HEK293 (cell line): ENCODE measurements around the gene FBXL13.

Experiments
- CTCF ChIA-PET: fragments of 350-600 bp; formaldehyde crosslinking; extraction: SDS; loops from one replicate; lab custom pipeline; 2021; ENCODE audit warnings: antibody characterized with exemption; lab: Yijun Ruan, JAX
- POLR2A ChIA-PET: fragments of 300-600 bp; formaldehyde crosslinking; extraction: SDS; loops from one replicate; lab custom pipeline; 2020; ENCODE audit warnings: antibody characterized with exemption, inconsistent platforms; lab: Yijun Ruan, JAX
- H3K27ac ChIP-seq: fragments of 200-500 bp; sonication (Bioruptor generic); 2 replicates; pipeline ENCODE4 v1.5.1; 2014; ENCODE audit warnings: low read depth, low read length, control low read depth, inconsistent platforms; ENCODE audit errors: extremely low read depth
- H3K36me3 ChIP-seq, 2 experiments: fragments of 200-500 bp in 1 of 2; sonication (Bioruptor generic) in 1 of 2; 1 replicate in 1 of 2; 2 replicates in 1 of 2; pipeline ENCODE4 v1.5.1; 2014 to 2017; ENCODE audit warnings: inconsistent platforms in 2 of 2, low read length in 2 of 2; ENCODE audit not compliant: control insufficient read depth in 2 of 2, insufficient read depth in 1 of 2
- H3K4me1 ChIP-seq: fragments of 200-500 bp; sonication (Bioruptor generic); 2 replicates; pipeline ENCODE4 v1.5.1; 2014; ENCODE audit warnings: mild to moderate bottlenecking, low read length, inconsistent platforms; ENCODE audit not compliant: control insufficient read depth, insufficient read depth
- H3K4me3 ChIP-seq: 2 replicates; pipeline ENCODE4 v1.5.1; 2011; ENCODE audit warnings: low read depth, mild to moderate bottlenecking, control low read depth, low read length, moderate library complexity
- H3K9me3 ChIP-seq: fragments of 200-500 bp; sonication (Bioruptor generic); 2 replicates; pipeline ENCODE4 v1.5.1; 2014; ENCODE audit warnings: low read depth, low read length, inconsistent platforms; ENCODE audit not compliant: control insufficient read depth, insufficient read depth
- ATF2 ChIP-seq: fragments of 450-650 bp; formaldehyde crosslinking; IDR thresholded peaks from 2 replicates; pipeline ENCODE4 v1.5.1; 2016; ENCODE audit warnings: missing biosample characterization, missing genetic modification characterization, low read depth
- BCL11A ChIP-seq: fragments of 450-650 bp; formaldehyde crosslinking; IDR thresholded peaks from 2 replicates; pipeline ENCODE4 v1.5.1; 2016; ENCODE audit warnings: low read depth, missing biosample characterization, missing genetic modification characterization
- GLIS2 ChIP-seq: fragments of 450-650 bp; formaldehyde crosslinking; IDR thresholded peaks from 2 replicates; pipeline ENCODE4 v1.5.1; 2016; ENCODE audit warnings: missing biosample characterization, missing genetic modification characterization
- KLF1 ChIP-seq: fragments of 450-650 bp; formaldehyde crosslinking; IDR thresholded peaks from 2 replicates; pipeline ENCODE4 v1.5.1; 2016; ENCODE audit warnings: missing biosample characterization, missing genetic modification characterization
- PATZ1 ChIP-seq: fragments of 450-650 bp; formaldehyde crosslinking; IDR thresholded peaks from 2 replicates; pipeline ENCODE4 v1.5.1; 2016; ENCODE audit warnings: missing biosample characterization, missing genetic modification characterization
- SETDB1 ChIP-seq: IDR thresholded peaks from one replicate; pipeline ENCODE4 v1.6.1; 2017; ENCODE audit warnings: mild to moderate bottlenecking, low read length, moderate library complexity, mixed read lengths; ENCODE audit not compliant: insufficient read length
- ZBTB6 ChIP-seq: fragments of 450-650 bp; formaldehyde crosslinking; IDR thresholded peaks from 2 replicates; pipeline ENCODE4 v1.5.1; 2017; ENCODE audit warnings: missing biosample characterization, missing genetic modification characterization
- ZNF114 ChIP-seq: fragments of 450-650 bp; formaldehyde crosslinking; IDR thresholded peaks from 2 replicates; pipeline ENCODE4 v1.5.0; 2017; ENCODE audit warnings: missing biosample characterization, missing genetic modification characterization
- ZNF174 ChIP-seq: fragments of 450-650 bp; formaldehyde crosslinking; IDR thresholded peaks from 2 replicates; pipeline ENCODE4 v1.5.0; 2017; ENCODE audit warnings: missing biosample characterization, mild to moderate bottlenecking, missing genetic modification characterization
- ZNF184 ChIP-seq: fragments of 450-650 bp; IDR thresholded peaks from 2 replicates; pipeline ENCODE4 v1.5.1; 2018; ENCODE audit warnings: missing biosample characterization, mild to moderate bottlenecking, missing genetic modification characterization
- ZNF19 ChIP-seq: fragments of 450-650 bp; formaldehyde crosslinking; IDR thresholded peaks from 2 replicates; pipeline ENCODE4; 2016; ENCODE audit warnings: missing biosample characterization, missing genetic modification characterization, low read depth
- ZNF223 ChIP-seq: fragments of 450-650 bp; formaldehyde crosslinking; IDR thresholded peaks from 2 replicates; pipeline ENCODE4 v1.5.1; 2016; ENCODE audit warnings: missing biosample characterization, missing genetic modification characterization
- ZNF24 ChIP-seq: fragments of 450-650 bp; formaldehyde crosslinking; IDR thresholded peaks from 2 replicates; pipeline ENCODE4 v1.5.1; 2016; ENCODE audit warnings: missing biosample characterization, missing genetic modification characterization
- ZNF266 ChIP-seq: fragments of 450-650 bp; formaldehyde crosslinking; IDR thresholded peaks from 2 replicates; pipeline ENCODE4 v1.5.1; 2016; ENCODE audit warnings: missing biosample characterization, missing genetic modification characterization, low read depth
- ZNF311 ChIP-seq: fragments of 450-650 bp; formaldehyde crosslinking; IDR thresholded peaks from 2 replicates; pipeline ENCODE4 v1.5.1; 2017; ENCODE audit warnings: missing biosample characterization, missing genetic modification characterization, borderline replicate concordance
- ZNF335 ChIP-seq: fragments of 450-650 bp; formaldehyde crosslinking; conservative IDR thresholded peaks from 2 replicates; pipeline ENCODE4 v1.5.1; 2016; ENCODE audit warnings: missing biosample characterization, missing genetic modification characterization
- ZNF37A ChIP-seq: fragments of 450-650 bp; IDR thresholded peaks from 2 replicates; pipeline ENCODE4 v1.5.1; 2018; ENCODE audit warnings: missing biosample characterization, missing genetic modification characterization
- ZNF426 ChIP-seq: fragments of 450-650 bp; formaldehyde crosslinking; IDR thresholded peaks from 2 replicates; pipeline ENCODE4 v1.5.1; 2017; ENCODE audit warnings: missing biosample characterization, missing genetic modification characterization, mild to moderate bottlenecking, inconsistent platforms, moderate library complexity
- ZNF473 ChIP-seq: fragments of 450-650 bp; formaldehyde crosslinking; IDR thresholded peaks from 2 replicates; pipeline ENCODE4 v1.5.1; 2017; ENCODE audit warnings: missing biosample characterization, missing genetic modification characterization
- ZNF488 ChIP-seq: fragments of 450-650 bp; formaldehyde crosslinking; IDR thresholded peaks from 2 replicates; pipeline ENCODE4 v1.5.1; 2016; ENCODE audit warnings: missing biosample characterization, missing genetic modification characterization
- ZNF513 ChIP-seq: fragments of 450-650 bp; IDR thresholded peaks from 2 replicates; pipeline ENCODE4 v1.5.1; 2018; ENCODE audit warnings: missing biosample characterization, missing genetic modification characterization
- ZNF530 ChIP-seq: fragments of 450-650 bp; formaldehyde crosslinking; IDR thresholded peaks from 2 replicates; pipeline ENCODE4 v1.5.1; 2016; ENCODE audit warnings: low read depth, missing biosample characterization, missing genetic modification characterization
- ZNF664 ChIP-seq: fragments of 450-650 bp; formaldehyde crosslinking; IDR thresholded peaks from 2 replicates; pipeline ENCODE4 v1.5.1; 2016; ENCODE audit warnings: missing biosample characterization, missing genetic modification characterization
- ZNF701 ChIP-seq: fragments of 450-650 bp; formaldehyde crosslinking; IDR thresholded peaks from 2 replicates; pipeline ENCODE4 v1.5.1; 2016; ENCODE audit warnings: missing biosample characterization, missing genetic modification characterization
- ZNF791 ChIP-seq: fragments of 450-650 bp; formaldehyde crosslinking; IDR thresholded peaks from 2 replicates; pipeline ENCODE4 v1.5.1; 2016; ENCODE audit warnings: missing biosample characterization, missing genetic modification characterization
- ZNF843 ChIP-seq: fragments of 450-650 bp; formaldehyde crosslinking; IDR thresholded peaks from 2 replicates; pipeline ENCODE4 v1.5.1; 2016; ENCODE audit warnings: missing biosample characterization, missing genetic modification characterization
- ZSCAN30 ChIP-seq: fragments of 450-650 bp; IDR thresholded peaks from 2 replicates; pipeline ENCODE4 v1.5.1; 2018; ENCODE audit warnings: missing biosample characterization, mild to moderate bottlenecking, missing genetic modification characterization, moderate library complexity
- ZSCAN5A ChIP-seq: fragments of 450-650 bp; formaldehyde crosslinking; IDR thresholded peaks from 2 replicates; pipeline ENCODE4 v1.5.1; 2016; ENCODE audit warnings: missing biosample characterization, missing genetic modification characterization
- ZXDB ChIP-seq: fragments of 450-650 bp; formaldehyde crosslinking; IDR thresholded peaks from 2 replicates; pipeline ENCODE4 v1.5.1; 2016; ENCODE audit warnings: missing biosample characterization, missing genetic modification characterization

The FBXL13 gene

GRCh38 chr7:102927312-102927933 is 147.2 kb downstream of the FBXL13 start:
- POLR2A ChIA-PET: no interaction called here
- TF ChIP-seq ZSCAN5A (tag by site-specific recombination) (no peak), ZNF184 (tag by site-specific recombination) (no peak), ZNF488 (tag by site-specific recombination) (no peak), ZNF664 (tag by site-specific recombination) (no peak), ZNF114 (tag by site-specific recombination) (no peak), ZXDB (tag by site-specific recombination) (no peak), ZNF223 (tag by site-specific recombination) (no peak), ZNF530 (tag by site-specific recombination) (no peak), ZSCAN30 (tag by site-specific recombination) (no peak), ZNF174 (tag by site-specific recombination) (no peak), ZNF24 (tag by site-specific recombination) (no peak), ZNF701 (tag by site-specific recombination) (no peak), ZNF335 (tag by site-specific recombination) (no peak), ZNF311 (tag by site-specific recombination) (no peak), ZNF473 (tag by site-specific recombination) (no peak), ZNF513 (tag by site-specific recombination) (no peak), BCL11A (tag by site-specific recombination) (no peak), ZNF426 (tag by site-specific recombination) (no peak)
- TF ChIP-seq, all 188 proteins: peak for 0
- Histone ChIP-seq H3K27ac (no peak overlapping the region), H3K9me3 (no peaks in the 10 kb centered on the region), H3K4me1 (no peaks in the 10 kb centered on the region), H3K36me3 (no peaks in the 10 kb centered on the region), H3K4me3 (no peak overlapping the region)
- CTCF ChIA-PET: interaction anchor here (0.6 to 0.8 kb wide), 6 partner anchors 11 to 144 kb away, joined by 3 to 5 read pairs (median 3); no protein-coding TSS in a partner anchor

GRCh38 chr7:102926783-102927140 is 147.8 kb downstream of the FBXL13 start:
- Histone ChIP-seq H3K9me3 (no peaks in the 10 kb centered on the region), H3K36me3 (no peaks in the 10 kb centered on the region), H3K27ac (no peak overlapping the region), H3K4me1 (no peaks in the 10 kb centered on the region), H3K4me3 (no peak overlapping the region)
- ChIA-PET POLR2A (no interaction called here), CTCF (interaction anchor here (0.6 to 0.7 kb wide), 4 partner anchors 10 to 136 kb away, joined by 3 to 5 read pairs (median 3); no protein-coding TSS in a partner anchor)
- TF ChIP-seq GLIS2 (tag by site-specific recombination): no peak
- TF ChIP-seq ZNF791: no peak
- TF ChIP-seq ZNF843 (tag by site-specific recombination): no peak
- TF ChIP-seq ATF2 (tag by site-specific recombination): no peak
- TF ChIP-seq KLF1 (tag by site-specific recombination): no peak
- no peak for TF ChIP-seq ZBTB6 (tag by site-specific recombination)
- no peak for TF ChIP-seq ZNF19 (tag by site-specific recombination)
- no peak for TF ChIP-seq ZNF37A (tag by site-specific recombination)
- no peak for TF ChIP-seq PATZ1
- no peak for TF ChIP-seq ZNF266 (tag by site-specific recombination)
- TF ChIP-seq SETDB1: no peak
